ENCODE results near the gene CDKAL1. TPM values are rescaled to one million over a fixed set of nuclear protein-coding genes. Genes with fewer than 3 reads are reported as not detected.

The CDKAL1 gene
- total RNA-seq, 4 donors from 2014 or later, result 13.5 to 21.2 (median 17.3) TPM

- H3K9me3 ChIP-seq, result no peaks in the 10 kb centered on the region
- WGBS, 2 donors, result 98 to 99% methylated on average over 7 of the region's 7 CpGs
- TF ChIP-seq CTCF (IDR thresholded peaks at IDR 0.05), result no peak
- no peak for TF ChIP-seq POLR2A (IDR thresholded peaks at IDR 0.05)
- TF ChIP-seq EP300 (IDR thresholded peaks at IDR 0.05), result no peak
Observed at GRCh38 chr6:20797597-20797996, 263.3 kb downstream of the CDKAL1 start.

GRCh38 chr6:20800229-20800628 is 266.0 kb downstream of the CDKAL1 start:
- Histone ChIP-seq H3K27ac (no peak overlapping the region), H3K4me1 (peaks cover 0 to 5% (median 0%) of the 10 kb centered on the region in 4 donors), H3K36me3 (peaks cover 0 to 19% (median 0%) of the 10 kb centered on the region in 3 donors), H3K9me3 (no peaks in the 10 kb centered on the region), H3K27me3 (no peaks in the 10 kb centered on the region), H3K4me3 (no peak overlapping the region)
- TF ChIP-seq EP300 (IDR thresholded peaks at IDR 0.05), result no peak
- TF ChIP-seq CTCF (IDR thresholded peaks at IDR 0.05), result no peak
- no peak for TF ChIP-seq POLR2A (IDR thresholded peaks at IDR 0.05)
- no peak for DNase-seq (ENCODE audit: low spot score in 2 of 2)

More at GRCh38 chr6:20797597-20797996, 263.3 kb downstream of the CDKAL1 start:
- peaks cover 0 to 2% (median 0%) of the 10 kb centered on the region in 4 donors for H3K4me1 ChIP-seq
- H3K27ac ChIP-seq, result no peak overlapping the region
- H3K36me3 ChIP-seq, result peaks cover 0 to 14% (median 0%) of the 10 kb centered on the region in 3 donors
- H3K4me3 ChIP-seq, result no peak overlapping the region
- DNase-seq (ENCODE audit: low spot score in 2 of 2), result no peak
- no peaks in the 10 kb centered on the region for H3K27me3 ChIP-seq

- H3K27ac ChIP-seq, result no peak overlapping the region
- no peak for TF ChIP-seq CTCF (IDR thresholded peaks at IDR 0.05)
- no peak for TF ChIP-seq POLR2A (IDR thresholded peaks at IDR 0.05)
- TF ChIP-seq EP300 (IDR thresholded peaks at IDR 0.05), result no peak
- peaks cover 0 to 23% (median 0%) of the 10 kb centered on the region in 3 donors for H3K36me3 ChIP-seq
- peaks cover 0 to 2% (median 0%) of the 10 kb centered on the region in 4 donors for H3K9me3 ChIP-seq
- peaks cover 0 to 5% (median 0%) of the 10 kb centered on the region in 4 donors for H3K4me1 ChIP-seq
- H3K27me3 ChIP-seq, result no peaks in the 10 kb centered on the region
- DNase-seq (ENCODE audit: low spot score in 2 of 2), result no peak
- H3K4me3 ChIP-seq, result no peak overlapping the region
- WGBS, 2 donors, result 92 to 95% methylated on average over 4 of the region's 4 CpGs
Observed at GRCh38 chr6:20800653-20801052, 266.4 kb downstream of the CDKAL1 start.

- no peaks in the 10 kb centered on the region for H3K27me3 ChIP-seq
- no peak overlapping the region for H3K4me3 ChIP-seq
- H3K36me3 ChIP-seq, result peaks cover 0 to 31% (median 0%) of the 10 kb centered on the region in 3 donors
- H3K9me3 ChIP-seq, result peaks cover 0 to 11% (median 3%) of the 10 kb centered on the region in 4 donors
- DNase-seq (ENCODE audit: low spot score in 2 of 2), result no peak
- no peak for TF ChIP-seq POLR2A (IDR thresholded peaks at IDR 0.05)
- no peak for TF ChIP-seq CTCF (IDR thresholded peaks at IDR 0.05)
- peaks cover 0 to 5% (median 0%) of the 10 kb centered on the region in 4 donors for H3K4me1 ChIP-seq
- WGBS, 2 donors, result 97 to 99% methylated on average over 3 of the region's 3 CpGs
- no peak overlapping the region for H3K27ac ChIP-seq
Observed at GRCh38 chr6:20801595-20801994, 267.3 kb downstream of the CDKAL1 start.

- Histone ChIP-seq H3K27me3 (no peaks in the 10 kb centered on the region), H3K4me3 (no peak overlapping the region), H3K9me3 (peaks cover 0 to 20% (median 5%) of the 10 kb centered on the region in 4 donors), H3K27ac (no peak overlapping the region), H3K4me1 (peaks cover 0 to 5% (median 0%) of the 10 kb centered on the region in 4 donors), H3K36me3 (peaks cover 0 to 39% (median 0%) of the 10 kb centered on the region in 3 donors)
- DNase-seq (ENCODE audit: low spot score in 2 of 2), result no peak
- TF ChIP-seq POLR2A (IDR thresholded peaks at IDR 0.05) (no peak), EP300 (IDR thresholded peaks at IDR 0.05) (no peak), CTCF (IDR thresholded peaks at IDR 0.05) (no peak)
- 6 to 20% methylated on average over 1 of the region's 1 CpG for WGBS, 2 donors
Observed at GRCh38 chr6:20802596-20802995, 268.3 kb downstream of the CDKAL1 start.

All from tibial nerve (tissue), 4 donors.